GM18861 (cell line): Measurements from ENCODE around the gene TEX51.

Source experiments
- ATAC-seq: cut with Tn5 transposase; IDR thresholded peaks from one replicate; pipeline ENCODE4 v1.9.1; 2021; ENCODE audit not compliant: unreplicated experiment

TEX51 gene

DNA sequence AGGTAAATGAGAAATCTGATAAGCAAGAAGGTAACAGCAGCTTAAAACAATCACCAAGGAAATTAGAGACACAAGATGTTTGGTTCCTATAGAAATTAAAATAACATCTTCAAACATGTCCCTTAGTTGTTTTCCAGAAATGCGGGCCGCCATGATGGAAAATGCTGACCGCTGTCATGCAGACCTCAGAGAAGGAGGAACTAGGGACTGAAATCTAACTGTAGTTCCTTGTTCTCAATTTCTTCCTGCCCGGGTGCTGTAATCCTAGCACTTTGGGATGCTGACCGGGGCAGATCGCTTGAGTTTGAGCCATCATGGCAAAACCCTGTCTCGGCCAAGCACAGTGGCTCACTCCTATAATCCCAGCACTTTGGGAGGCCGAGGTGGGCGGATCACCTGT, 51.1 kb downstream of the TEX51 start:
- ATAC-seq: no peak

DNA sequence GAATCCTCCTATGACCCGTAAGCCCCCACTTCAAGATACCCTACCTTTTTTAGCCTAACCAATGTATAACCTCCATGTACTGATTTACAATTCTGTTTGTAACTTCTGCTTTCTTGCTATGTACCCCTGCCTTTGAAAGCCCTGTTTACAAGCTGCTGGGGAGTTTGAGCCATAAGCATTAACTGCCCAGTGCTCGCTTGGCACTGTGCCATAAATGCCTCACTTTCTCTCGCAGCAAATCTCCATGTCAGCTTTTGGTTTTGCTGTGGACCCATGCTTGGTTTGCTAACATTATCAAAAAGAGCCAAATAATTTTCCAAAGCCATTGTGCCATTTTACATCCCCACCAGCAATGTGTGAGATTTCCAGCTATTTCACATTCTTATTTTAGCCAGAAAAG, 51.8 kb downstream of the TEX51 start:
- no peak for ATAC-seq
